CD14-positive monocyte (primary cell): ENCODE data around the gene BAZ1B. TPM values are rescaled to one million over a fixed set of nuclear protein-coding genes. Genes with fewer than 3 reads are reported as not detected.
"Not testable (repeated sequence)": the region's sequence is repeated elsewhere in the genome, so short reads cannot be mapped to it uniquely, and the experiment has no call there.

Experiments
- DNase-seq, 3 donors: peaks; one replicate each; pipeline ENCODE4 v3.0.0-alpha.2; 2011 to 2022
- H2AFZ ChIP-seq: 2 replicates; pipeline ENCODE4 v1.6.0; 2012; ENCODE audit warnings: mild to moderate bottlenecking, low read depth, low read length, inconsistent platforms; ENCODE audit not compliant: insufficient read depth, poor library complexity, severe bottlenecking
- H3K27ac ChIP-seq, 2 donors: 1 replicate in 1 of 2; 2 replicates in 1 of 2; pipeline ENCODE4 v1.5.1; 2012 to 2013; ENCODE audit warnings: low read length in 2 of 2, control low read depth in 1 of 2, inconsistent platforms in 1 of 2, low read depth in 1 of 2, mild to moderate bottlenecking in 1 of 2
- H3K27me3 ChIP-seq, 2 donors: one replicate each; pipeline versions ENCODE4 v1.6.0 to v1.6.1; 2011 to 2013; ENCODE audit warnings: low read length in 2 of 2; ENCODE audit not compliant: control insufficient read depth in 2 of 2, insufficient read depth in 2 of 2
- H3K36me3 ChIP-seq, 2 donors: replicated peaks in 1 of 2; 1 replicate in 1 of 2; 2 replicates in 1 of 2; pipeline versions ENCODE4 v1.5.1 to v1.6.1; 2012 to 2013; ENCODE audit warnings: low read length in 2 of 2, control low read depth in 1 of 2, inconsistent platforms in 1 of 2, mild to moderate bottlenecking in 1 of 2; ENCODE audit not compliant: insufficient read depth in 2 of 2, control insufficient read depth in 1 of 2
- H3K4me1 ChIP-seq, 2 donors: 1 replicate in 1 of 2; 2 replicates in 1 of 2; pipeline versions ENCODE4 v1.5.1 to v1.6.1; 2012 to 2013; ENCODE audit warnings: low read length in 2 of 2, control low read depth in 1 of 2, inconsistent platforms in 1 of 2, mild to moderate bottlenecking in 1 of 2, moderate library complexity in 1 of 2; ENCODE audit not compliant: insufficient read depth in 2 of 2, control insufficient read depth in 1 of 2
- H3K4me2 ChIP-seq: replicated peaks from 2 replicates; pipeline ENCODE3; 2012; ENCODE audit warnings: low read length, moderate library complexity, mild to moderate bottlenecking; ENCODE audit not compliant: poor library complexity, severe bottlenecking; ENCODE audit errors: extremely low read depth
- H3K4me3 ChIP-seq, 3 experiments: fragments of 200-600 bp in 1 of 3; sonication (generic) in 1 of 3; replicated peaks in 1 of 3; 1 replicate in 2 of 3; 2 replicates in 1 of 3; pipeline ENCODE4 v1.5.1; 2011 to 2013; ENCODE audit warnings: low read length in 3 of 3, mild to moderate bottlenecking in 3 of 3, control low read depth in 2 of 3, low read depth in 2 of 3, inconsistent platforms in 1 of 3, moderate library complexity in 1 of 3
- H3K79me2 ChIP-seq: 2 replicates; pipeline ENCODE4 v1.6.0; 2012; ENCODE audit warnings: mild to moderate bottlenecking, control low read depth, inconsistent platforms, low read length, moderate library complexity; ENCODE audit not compliant: insufficient read depth
- H3K9ac ChIP-seq: 2 replicates; pipeline ENCODE4 v1.6.0; 2017; ENCODE audit warnings: low read length, mild to moderate bottlenecking; ENCODE audit not compliant: insufficient read depth, poor library complexity, severe bottlenecking
- H3K9me3 ChIP-seq, 2 donors: replicated peaks in 1 of 2; 1 replicate in 1 of 2; 2 replicates in 1 of 2; pipeline versions ENCODE4 v1.5.1 to v1.6.1; 2012 to 2013; ENCODE audit warnings: low read length in 2 of 2, control low read depth in 1 of 2; ENCODE audit not compliant: control insufficient read depth in 1 of 2, insufficient read depth in 1 of 2
- H4K20me1 ChIP-seq: 2 replicates; pipeline ENCODE4 v1.6.0; 2012; ENCODE audit warnings: mild to moderate bottlenecking, low read length, control low read depth, moderate library complexity; ENCODE audit not compliant: insufficient read depth
- H3K27ac Mint-ChIP-seq, 7 donors: one replicate each; pipeline ENCODE4 v1.8.0; 2020; ENCODE audit warnings: mild to moderate bottlenecking in 7 of 7, mixed read lengths in 7 of 7, moderate library complexity in 6 of 7, inconsistent platforms in 2 of 7
- H3K27me3 Mint-ChIP-seq, 3 donors: one replicate each; pipeline ENCODE4 v1.8.0; 2021 to 2022; ENCODE audit warnings: low read depth in 3 of 3, mild to moderate bottlenecking in 3 of 3, mixed read lengths in 3 of 3, moderate library complexity in 3 of 3, inconsistent platforms in 1 of 3
- H3K36me3 Mint-ChIP-seq, 2 donors: one replicate each; pipeline ENCODE4 v1.8.0; 2020; ENCODE audit warnings: mixed read lengths in 2 of 2, inconsistent platforms in 1 of 2, mild to moderate bottlenecking in 1 of 2
- H3K4me1 Mint-ChIP-seq: one replicate; pipeline ENCODE4 v1.8.0; 2020; ENCODE audit warnings: mild to moderate bottlenecking, mixed read lengths
- H3K4me3 Mint-ChIP-seq, 2 donors: one replicate each; pipeline ENCODE4 v1.8.0; 2020; ENCODE audit warnings: mild to moderate bottlenecking in 2 of 2, mixed read lengths in 2 of 2, moderate library complexity in 1 of 2
- H3K9me3 Mint-ChIP-seq, 7 donors: one replicate each; pipeline ENCODE4 v1.8.0; 2020 to 2022; ENCODE audit warnings: mixed read lengths in 7 of 7, mild to moderate bottlenecking in 6 of 7, moderate library complexity in 6 of 7, inconsistent platforms in 2 of 7
- CTCF ChIP-seq: fragments of 200-600 bp; IDR thresholded peaks from one replicate; pipeline ENCODE4 v1.8.0; 2022; ENCODE audit warnings: antibody characterized with exemption, mild to moderate bottlenecking
- WGBS: methylation state at CpG from one replicate; pipeline ENCODE4 v1.1.5; 2013; ENCODE audit warnings: missing lambda C conversion rate; ENCODE audit not compliant: insufficient coverage; 5-methylcytosine and 5-hydroxymethylcytosine counted together
- intact Hi-C, 2 donors: fragments of 100-400 bp; cut with micrococcal nuclease; formaldehyde crosslinking; loops; one replicate each; pipeline versions ENCODE4 v1.15.0 to v1.15.1; 2023
- polyA plus RNA-seq, 3 donors: library from polyadenylated mRNA; depleted of rRNA in 1 of 3; unstranded in 2 of 3; stranded (reverse) in 1 of 3; fragments of 300-500 nt in 2 of 3; fragments of >200 nt in 1 of 3; fragmentation: Illumina TruSeq in 2 of 3; gene quantifications; 1 replicate in 2 of 3; 2 replicates in 1 of 3; pipeline ENCODE4 v1.2.3, GENCODE V29; 2012 to 2021

Gene BAZ1B
- polyA plus RNA-seq, 3 donors: 2.5 to 12.1 (median 5.0) TPM

DNA sequence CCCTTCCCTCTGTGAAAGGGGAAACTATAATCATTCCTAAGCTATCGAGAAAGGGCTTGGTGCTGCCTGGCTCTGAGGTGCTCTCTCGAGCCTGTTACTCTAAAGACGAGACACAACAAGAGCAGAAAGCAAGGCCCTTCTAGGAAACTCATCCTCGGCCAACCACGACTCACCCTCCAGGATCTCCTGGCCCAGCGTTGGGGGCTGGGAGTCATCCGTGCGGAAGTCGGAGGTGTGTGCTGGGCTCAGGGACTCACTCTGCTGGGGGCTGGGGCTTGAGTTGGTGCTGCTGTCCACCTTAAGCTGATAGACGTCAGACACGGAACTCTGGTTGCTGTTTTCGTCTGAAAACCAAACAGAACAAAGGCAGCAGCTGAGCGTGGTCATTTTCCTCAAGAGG is 17.6 kb upstream of the BAZ1B start:
- Mint-ChIP-seq H3K4me3 (no peak overlapping the region), H3K9me3 (no peaks in the 10 kb centered on the region), H3K27me3 (no peaks in the 10 kb centered on the region), H3K4me1 (no peaks in the 10 kb centered on the region), H3K36me3 (peaks cover 76 to 94% of the 10 kb centered on the region in 2 donors), H3K27ac (peak overlapping the region in 2 of 7 donors; percentile 30 to 54)
- Histone ChIP-seq H4K20me1 (peaks cover 50% of the 10 kb centered on the region), H3K4me2 (no peak overlapping the region), H3K79me2 (peaks cover 25% of the 10 kb centered on the region), H2AFZ (no peak overlapping the region), H3K9ac (no peak overlapping the region), H3K4me1 (no peaks in the 10 kb centered on the region), H3K4me3 (no peak overlapping the region), H3K27ac (no peak overlapping the region), H3K36me3 (peaks cover 77 to 89% of the 10 kb centered on the region in 2 donors), H3K27me3 (no peaks in the 10 kb centered on the region), H3K9me3 (no peaks in the 10 kb centered on the region)
- TF ChIP-seq CTCF: no peak
- intact Hi-C loops: loop anchor here in 1 of 2 donors (10.0 kb wide), 1 partner anchor 75 kb away; no protein-coding TSS in a partner anchor
- DNase-seq: no peak
- WGBS: 98% methylated on average over 12 of the region's 13 CpGs

- peak overlapping the region in 1 of 7 donors; percentile 79 for H3K27ac Mint-ChIP-seq
- H3K9me3 ChIP-seq, H3K27me3 Mint-ChIP-seq, H3K27ac ChIP-seq, DNase-seq, H3K4me1 ChIP-seq, H3K9ac ChIP-seq, H3K4me3 ChIP-seq, H3K4me3 Mint-ChIP-seq, H3K4me2 ChIP-seq, H3K9me3 Mint-ChIP-seq, H3K4me1 Mint-ChIP-seq, H2AFZ ChIP-seq, H3K27me3 ChIP-seq: not testable (repeated sequence)
- peaks cover 71 to 86% of the 10 kb centered on the region in 2 donors for H3K36me3 Mint-ChIP-seq
- Histone ChIP-seq H4K20me1 (peaks cover 39% of the 10 kb centered on the region), H3K36me3 (peaks cover 69 to 82% of the 10 kb centered on the region in 2 donors), H3K79me2 (peaks cover 15% of the 10 kb centered on the region)
- 100% methylated on average over 1 of the region's 2 CpGs for WGBS
- intact Hi-C loops: loop anchor here in 1 of 2 donors (10.0 kb wide), 1 partner anchor 74 kb away; no protein-coding TSS in a partner anchor
These were observed 16.4 kb upstream of the BAZ1B start for GRCh38 chr7:73538510-73538909.
